ENCODE measurements around the gene TK1. TPM values are rescaled to one million over a fixed set of nuclear protein-coding genes. Genes with fewer than 3 reads are reported as not detected.
"Not testable (repeated sequence)": the region's sequence is repeated elsewhere in the genome, so short reads cannot be mapped to it uniquely, and the experiment has no call there.

The TK1 gene
- 1 to 10 TPM; 3.9 to 4.8 TPM for total RNA-seq
- 5.7 TPM for polyA plus RNA-seq (ENCODE audit: insufficient read depth, low read depth, low replicate concordance)
- long read RNA-seq, donor 1, transcript TK1-201 (7 exons, 1,628 nt): major isoform, 18 of 19 reads
- long read RNA-seq, donor 1, partial matches to known transcripts: 0 of 19 reads
- long read RNA-seq, donor 1, other reads (novel, unspliced or antisense): 0 of 19 reads
- long read RNA-seq, donor 2, partial matches to known transcripts: 0 of 4 reads
- long read RNA-seq, donor 2, other reads (novel, unspliced or antisense): 0 of 4 reads

GRCh38 chr17:78186692-78187595 is at the start of gene TK1, which contains the start of gene AFMID:
Gene TK1 (minus strand): TSS chr17:78187052. CDS start chr17:78186994, 58 bp downstream.
Gene AFMID (plus strand): TSS chr17:78187362. CDS start chr17:78187371, 9 bp downstream.
- peak; percentile 97 for DNase-seq
- no peaks in the 10 kb centered on the region for H3K27me3 ChIP-seq
- H3K4me1 ChIP-seq: peaks cover 6% of the 10 kb centered on the region
- peak within 1 kb of the TSS; percentile 48 to 64 for H3K27ac ChIP-seq
- no peaks in the 10 kb centered on the region for H3K9me3 ChIP-seq
- H3K4me3 ChIP-seq: peak within 1 kb of the TSS; percentile 58 to 63
- intact Hi-C loops (cut with DNase I; ENCODE audit: low total_unique reads): no loop called here
- no peaks in the 10 kb centered on the region for H3K36me3 ChIP-seq (ENCODE audit: low read depth, missing control alignments)
- 4 to 6% methylated on average over 27 to 43 of the region's 57 CpGs for WGBS, 2 donors
- TF ChIP-seq POLR2A (IDR thresholded peaks at IDR 0.05): peak; percentile 74
- TF ChIP-seq, protein P1, sequence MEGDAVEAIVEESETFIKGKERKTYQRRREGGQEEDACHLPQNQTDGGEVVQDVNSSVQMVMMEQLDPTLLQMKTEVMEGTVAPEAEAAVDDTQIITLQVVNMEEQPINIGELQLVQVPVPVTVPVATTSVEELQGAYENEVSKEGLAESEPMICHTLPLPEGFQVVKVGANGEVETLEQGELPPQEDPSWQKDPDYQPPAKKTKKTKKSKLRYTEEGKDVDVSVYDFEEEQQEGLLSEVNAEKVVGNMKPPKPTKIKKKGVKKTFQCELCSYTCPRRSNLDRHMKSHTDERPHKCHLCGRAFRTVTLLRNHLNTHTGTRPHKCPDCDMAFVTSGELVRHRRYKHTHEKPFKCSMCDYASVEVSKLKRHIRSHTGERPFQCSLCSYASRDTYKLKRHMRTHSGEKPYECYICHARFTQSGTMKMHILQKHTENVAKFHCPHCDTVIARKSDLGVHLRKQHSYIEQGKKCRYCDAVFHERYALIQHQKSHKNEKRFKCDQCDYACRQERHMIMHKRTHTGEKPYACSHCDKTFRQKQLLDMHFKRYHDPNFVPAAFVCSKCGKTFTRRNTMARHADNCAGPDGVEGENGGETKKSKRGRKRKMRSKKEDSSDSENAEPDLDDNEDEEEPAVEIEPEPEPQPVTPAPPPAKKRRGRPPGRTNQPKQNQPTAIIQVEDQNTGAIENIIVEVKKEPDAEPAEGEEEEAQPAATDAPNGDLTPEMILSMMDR (IDR thresholded peaks at IDR 0.05): peak; percentile 72 to 94 (median 86)

DNA sequence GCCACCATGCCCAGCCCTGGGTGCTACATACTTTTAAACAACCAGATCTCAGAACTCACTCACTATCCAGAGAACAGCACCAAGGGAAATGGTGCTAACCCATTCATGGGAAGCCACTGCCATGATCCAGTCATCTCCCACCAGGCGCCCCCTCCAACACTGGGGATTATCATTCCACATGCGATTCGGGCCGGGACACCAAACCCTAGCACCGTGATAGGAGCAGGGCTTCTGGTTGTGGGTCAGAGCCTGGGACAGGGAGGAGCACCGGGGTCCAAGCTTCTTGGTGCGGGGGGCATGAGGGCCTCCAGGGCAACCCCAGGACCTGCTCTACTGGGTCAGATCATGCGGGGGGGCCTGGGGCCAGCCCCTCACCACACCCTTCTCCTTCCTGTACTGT is 49.0 kb upstream of the TK1 start:
- Histone ChIP-seq H3K9me3 (no peaks in the 10 kb centered on the region), H3K27me3 (no peaks in the 10 kb centered on the region), H3K36me3 (ENCODE audit: low read depth, missing control alignments) (no peaks in the 10 kb centered on the region), H3K4me1 (peaks cover 6% of the 10 kb centered on the region), H3K27ac (no peak overlapping the region), H3K4me3 (no peak overlapping the region)
- TF ChIP-seq POLR2A (IDR thresholded peaks at IDR 0.05): no peak
- TF ChIP-seq, protein P1 (IDR thresholded peaks at IDR 0.05): no peak
- intact Hi-C loops (cut with DNase I; ENCODE audit: low total_unique reads): no loop called here
- WGBS, 2 donors: 90% methylated on average over 6 of the region's 8 CpGs; no CpG with 5 or more reads in 1 of the 2 donors
- no peak for DNase-seq

DNA sequence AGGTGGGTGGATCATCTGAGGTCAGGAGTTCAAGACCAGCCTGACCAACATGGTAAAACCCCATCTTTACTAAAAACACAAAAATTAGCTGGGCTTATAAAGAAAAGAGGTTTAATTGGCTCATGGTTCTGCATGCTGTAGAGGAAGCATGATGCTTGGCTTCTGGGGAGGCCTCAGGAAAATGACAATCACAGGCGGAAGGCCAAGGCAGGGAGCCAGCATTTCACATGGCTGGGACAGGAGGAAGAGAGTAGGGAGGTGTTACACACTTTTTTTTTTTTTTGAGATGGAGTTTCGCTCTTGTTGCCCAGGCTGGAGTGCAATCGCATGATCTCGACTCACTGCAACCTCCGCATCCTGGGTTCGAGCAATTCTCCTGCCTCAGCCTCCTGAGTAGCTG is 48.2 kb upstream of the TK1 start:
- H3K4me3 ChIP-seq; H3K9me3 ChIP-seq; DNase-seq; H3K27me3 ChIP-seq; intact Hi-C loops (cut with DNase I; ENCODE audit: low total_unique reads); H3K4me1 ChIP-seq; H3K36me3 ChIP-seq (ENCODE audit: low read depth, missing control alignments); H3K27ac ChIP-seq: not testable (repeated sequence)
- 86 to 95% methylated on average over 6 of the region's 6 CpGs for WGBS, 2 donors

GRCh38 chr17:78234261-78234865 is 47.5 kb upstream of the TK1 start:
- 93% methylated on average over 12 to 17 of the region's 17 CpGs for WGBS, 2 donors
- no peak overlapping the region for H3K27ac ChIP-seq
- TF ChIP-seq, protein P1 (IDR thresholded peaks at IDR 0.05): no peak
- no peak for TF ChIP-seq POLR2A (IDR thresholded peaks at IDR 0.05)

GRCh38 chr17:78233678-78234077 is 46.8 kb upstream of the TK1 start:
- WGBS, 2 donors: 77 to 97% methylated on average over 10 of the region's 10 CpGs
- no peak overlapping the region for H3K4me3 ChIP-seq
- H3K9me3 ChIP-seq: no peaks in the 10 kb centered on the region
- intact Hi-C loops (cut with DNase I; ENCODE audit: low total_unique reads): no loop called here
- H3K27me3 ChIP-seq: no peaks in the 10 kb centered on the region
- DNase-seq: no peak
- no peaks in the 10 kb centered on the region for H3K36me3 ChIP-seq (ENCODE audit: low read depth, missing control alignments)
- TF ChIP-seq, protein P1 (IDR thresholded peaks at IDR 0.05): no peak
- TF ChIP-seq POLR2A (IDR thresholded peaks at IDR 0.05): no peak
- no peak overlapping the region for H3K27ac ChIP-seq
- H3K4me1 ChIP-seq: peaks cover 6% of the 10 kb centered on the region

More at GRCh38 chr17:78234261-78234865, 47.5 kb upstream of the TK1 start:
- no peak for DNase-seq
- Histone ChIP-seq H3K27me3 (no peaks in the 10 kb centered on the region), H3K9me3 (no peaks in the 10 kb centered on the region), H3K4me3 (no peak overlapping the region), H3K36me3 (ENCODE audit: low read depth, missing control alignments) (no peaks in the 10 kb centered on the region), H3K4me1 (peaks cover 6% of the 10 kb centered on the region)
- intact Hi-C loops (cut with DNase I; ENCODE audit: low total_unique reads): no loop called here
